ENCODE measurements around the gene ADA.

ADA gene

DNA sequence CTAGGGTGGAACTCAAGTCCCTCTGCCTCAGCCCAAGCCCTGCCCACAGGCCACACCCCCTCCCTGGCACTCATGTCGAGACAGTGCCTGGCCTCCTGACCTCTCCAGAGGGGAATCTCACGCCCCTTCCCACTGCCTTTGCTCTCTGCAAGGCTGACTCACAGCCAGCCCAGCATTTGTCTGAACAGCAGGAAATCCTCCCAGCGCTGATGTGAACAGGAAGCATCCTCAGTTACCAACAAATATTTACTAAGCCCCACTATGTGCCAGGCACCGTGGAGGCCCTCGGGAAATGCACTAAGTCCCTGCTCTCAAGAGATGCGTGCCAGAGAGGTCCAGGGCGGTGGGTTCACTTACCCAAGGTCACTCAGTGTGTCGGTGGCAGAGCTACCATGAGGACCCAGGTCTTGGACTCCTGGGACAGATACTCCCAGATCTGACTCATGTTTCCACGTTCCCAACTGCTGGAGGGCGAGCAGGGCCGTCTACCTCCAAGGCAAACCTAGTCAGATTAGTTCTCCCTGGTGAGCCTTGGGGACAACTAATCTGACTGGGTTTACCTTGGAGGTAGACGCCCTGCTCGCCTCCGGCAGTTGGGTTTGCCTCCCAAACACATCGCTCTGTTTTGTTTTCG, 7.8 kb downstream of the ADA start:
- no peak for DNase-seq

DNA sequence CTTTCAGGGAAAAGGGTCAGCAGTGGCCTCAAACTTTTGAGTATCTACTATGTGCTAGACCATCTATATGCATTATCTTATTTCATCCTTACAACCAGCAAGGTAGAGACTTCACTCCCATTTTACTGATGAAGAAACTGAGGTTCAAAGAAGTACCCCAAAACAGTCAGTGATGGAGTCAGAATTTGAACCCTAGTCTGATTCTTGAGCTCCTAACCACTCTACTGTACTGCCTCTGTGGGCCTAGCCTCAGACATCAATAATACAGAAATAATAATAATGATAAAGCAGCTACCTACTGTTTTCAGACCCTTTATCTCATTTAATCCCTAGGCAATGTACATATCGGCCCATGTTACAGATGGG, 8.4 kb downstream of the ADA start:
- no peak for DNase-seq

DNA sequence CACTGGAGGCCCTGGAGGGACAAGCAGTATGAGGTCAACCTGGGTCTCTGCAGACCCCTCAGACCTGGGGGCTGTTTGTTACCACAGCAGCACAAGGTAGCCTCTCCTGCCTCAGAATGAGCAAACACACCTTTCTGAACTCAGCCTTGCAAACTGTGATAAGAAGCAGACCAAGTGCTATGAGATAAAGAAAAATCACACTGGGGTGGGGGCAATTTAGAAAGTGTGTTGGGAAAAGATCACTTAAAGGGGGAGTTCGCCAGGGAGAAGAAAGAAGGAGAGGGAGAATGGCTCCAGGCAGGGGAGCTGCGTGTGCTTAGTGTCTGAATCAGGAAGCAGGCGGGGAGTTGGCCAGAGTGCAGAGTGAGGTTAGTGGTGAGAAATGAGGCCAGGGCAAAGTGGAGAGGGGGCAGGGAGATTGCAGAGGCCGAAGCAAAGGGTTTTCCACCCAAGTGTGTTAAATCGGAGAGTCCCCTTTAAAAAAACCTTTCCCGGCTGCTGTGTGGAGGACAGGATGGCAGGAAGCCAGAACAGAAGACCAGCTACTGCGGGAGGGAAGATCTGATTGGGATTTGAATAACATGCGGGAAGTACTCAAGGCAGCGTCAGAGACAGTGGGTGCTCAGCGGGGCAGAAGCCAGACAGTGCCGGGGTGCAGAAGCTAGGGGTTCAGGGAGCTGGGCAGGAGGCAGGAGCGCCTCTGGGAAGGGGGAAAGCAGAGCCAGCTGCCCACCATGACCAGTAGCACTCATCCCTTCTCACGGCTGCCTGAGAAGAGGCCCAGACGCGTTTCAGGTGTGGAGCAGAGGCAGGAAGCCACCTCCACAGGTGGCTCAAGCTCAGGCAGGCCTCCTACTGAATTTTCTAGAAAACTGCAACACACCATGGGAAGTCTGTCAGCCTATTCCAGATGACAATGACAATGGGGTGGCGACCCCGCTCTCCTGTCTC, 9.0 kb downstream of the ADA start:
- DNase-seq: no peak

DNA sequence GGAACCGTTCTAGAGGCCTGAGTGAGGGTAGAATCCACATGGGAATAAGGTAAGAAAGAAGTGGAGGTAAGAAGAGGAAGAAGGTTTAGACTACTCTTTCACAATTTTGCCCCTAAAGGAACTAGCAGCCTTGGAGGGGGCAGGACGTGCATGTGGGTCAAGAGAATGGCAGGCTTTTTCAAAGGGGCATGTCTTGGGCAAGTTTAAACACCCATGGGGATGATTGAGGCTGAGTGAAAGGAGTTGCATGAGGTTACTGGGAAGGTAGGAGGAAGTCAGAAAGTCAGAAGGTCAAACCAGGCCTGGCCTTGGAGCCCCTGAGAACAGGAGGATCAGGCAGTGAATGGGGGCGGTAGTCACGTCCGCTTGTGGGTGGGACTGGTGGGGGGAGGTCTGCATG, 10.2 kb downstream of the ADA start:
- DNase-seq: no peak

DNA sequence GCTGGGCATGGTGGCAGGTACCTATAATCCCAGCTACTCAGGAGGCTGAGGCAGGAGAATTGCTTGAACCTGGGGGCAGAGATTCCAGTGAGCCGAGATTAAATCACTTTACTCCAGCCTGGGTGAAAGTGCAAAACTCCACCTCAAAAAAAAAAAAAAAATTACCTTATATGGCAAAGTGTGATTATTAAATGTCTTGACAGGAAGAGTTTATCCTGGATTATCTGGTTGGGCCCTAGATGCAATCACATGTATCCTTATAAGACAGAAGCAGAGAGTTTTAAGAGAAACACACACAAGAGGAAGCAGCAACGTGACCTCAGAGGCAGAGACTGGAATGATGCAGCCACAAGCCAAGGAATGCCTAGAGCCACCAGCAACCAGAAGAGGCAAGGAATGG, 11.0 kb downstream of the ADA start:
- no peak for DNase-seq

DNA sequence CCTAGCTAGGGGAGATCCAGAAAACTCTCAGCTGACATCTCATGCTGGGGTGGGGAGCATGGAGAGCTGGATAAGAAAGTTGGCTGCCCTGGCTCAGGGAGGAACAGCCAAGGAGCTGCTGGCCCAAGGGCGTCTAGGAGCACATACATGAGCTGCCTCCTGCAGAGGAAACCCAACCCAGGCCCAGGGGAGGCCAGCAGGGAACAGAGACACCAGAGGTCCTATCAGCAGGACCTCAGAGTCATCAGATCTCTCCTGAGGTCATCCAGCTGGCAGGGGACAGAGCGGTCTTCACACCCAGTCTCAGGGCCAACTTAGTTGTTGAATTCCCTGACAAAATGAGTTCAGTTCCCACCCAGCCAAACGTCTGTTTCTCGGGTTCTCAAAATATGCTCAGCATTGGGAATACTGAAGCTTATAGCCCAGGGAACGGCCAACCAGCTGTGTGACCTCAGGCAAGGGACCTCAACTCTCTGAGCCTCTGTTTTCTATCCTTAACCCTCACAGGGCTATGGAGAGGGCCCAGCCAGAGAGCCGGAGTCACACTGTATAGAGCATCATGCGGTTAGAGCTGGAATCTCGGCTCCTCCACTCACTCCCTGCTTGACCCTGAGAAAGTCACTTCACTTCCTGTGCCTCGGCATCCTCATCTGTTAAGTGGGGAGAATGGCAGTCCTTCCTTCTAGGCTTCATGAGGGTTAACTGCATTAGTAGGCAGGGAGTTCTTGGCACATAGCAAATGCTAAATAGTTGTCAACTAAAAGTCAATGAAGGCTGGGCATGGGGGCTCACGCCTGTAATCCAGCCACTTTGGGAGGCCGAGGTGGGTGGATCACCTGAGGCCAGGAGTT, 13.8 kb downstream of the ADA start:
- DNase-seq: no peak

DNA sequence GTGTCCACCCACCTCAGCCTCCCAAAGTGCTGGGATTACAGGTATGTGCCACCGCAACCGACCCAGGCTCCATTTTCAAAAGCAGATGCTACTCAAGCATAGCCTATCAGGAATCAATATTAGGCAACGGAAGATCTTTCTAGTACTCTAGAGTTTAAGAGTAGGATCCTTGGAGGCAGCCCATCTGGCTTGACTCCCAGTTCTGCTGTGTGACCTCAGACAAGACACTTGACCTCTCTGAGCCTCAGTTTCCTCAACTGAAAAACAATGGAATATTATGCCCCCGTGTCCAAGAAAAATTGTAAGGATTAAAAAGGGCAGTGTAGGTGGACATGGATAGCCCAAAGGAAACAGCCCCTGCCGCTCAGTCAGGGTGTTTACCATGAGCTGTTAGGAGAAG, 14.5 kb downstream of the ADA start:
- DNase-seq: no peak

DNA sequence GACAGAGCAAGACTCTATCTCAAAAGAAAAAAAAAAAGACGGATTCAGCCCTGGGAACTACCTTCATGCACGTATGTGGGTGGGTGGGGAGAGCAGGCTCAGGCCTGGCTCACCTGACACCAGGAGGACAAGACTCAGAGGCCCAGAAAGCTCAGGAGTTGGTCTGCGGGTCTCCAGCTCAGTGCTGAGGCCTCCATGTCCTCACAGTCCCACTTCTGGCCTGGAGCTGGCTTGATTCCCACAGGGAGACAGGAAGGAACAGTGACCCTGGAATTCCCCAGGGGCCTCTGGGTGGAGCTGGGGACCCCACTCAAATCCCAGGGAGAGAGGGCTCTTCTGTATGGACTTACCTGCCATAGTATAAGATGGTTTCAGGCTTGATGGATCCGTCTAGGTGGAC, 15.6 kb downstream of the ADA start:
- DNase-seq: no peak

DNA sequence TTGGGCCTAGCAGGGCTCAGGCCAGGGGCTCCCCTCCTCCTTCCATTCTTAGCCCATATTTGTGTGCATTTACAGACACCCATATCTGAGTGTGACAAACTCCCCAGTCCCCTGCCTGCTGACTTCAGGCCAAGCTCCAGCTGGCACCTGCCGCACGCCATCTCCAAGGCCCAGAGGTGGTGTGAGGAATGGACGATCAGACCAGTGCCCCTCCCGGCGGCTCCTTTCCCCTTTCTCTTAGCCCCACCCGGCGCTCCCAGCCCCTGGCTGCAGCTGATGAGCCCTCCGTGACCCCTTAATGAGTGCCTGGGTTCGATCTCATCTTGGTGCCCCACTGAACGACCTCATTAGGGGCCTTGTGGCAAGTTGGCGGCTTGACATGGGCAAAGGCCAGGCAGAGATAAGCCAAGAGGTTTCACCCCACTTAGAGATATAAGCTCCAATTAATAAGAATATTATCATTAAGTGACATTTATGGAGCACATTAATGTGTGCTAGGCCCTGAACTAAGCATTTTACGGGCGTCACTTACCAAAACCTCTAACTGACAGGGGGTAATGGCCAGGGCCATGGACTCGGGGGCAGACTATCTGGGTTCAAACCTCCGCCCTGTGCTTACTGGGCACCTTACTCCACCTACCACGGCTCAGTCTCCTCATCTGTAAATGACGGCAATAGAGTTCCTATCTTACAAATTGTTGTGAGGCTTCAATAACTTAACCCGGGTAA, 17.5 kb downstream of the ADA start:
- no peak for DNase-seq

DNA sequence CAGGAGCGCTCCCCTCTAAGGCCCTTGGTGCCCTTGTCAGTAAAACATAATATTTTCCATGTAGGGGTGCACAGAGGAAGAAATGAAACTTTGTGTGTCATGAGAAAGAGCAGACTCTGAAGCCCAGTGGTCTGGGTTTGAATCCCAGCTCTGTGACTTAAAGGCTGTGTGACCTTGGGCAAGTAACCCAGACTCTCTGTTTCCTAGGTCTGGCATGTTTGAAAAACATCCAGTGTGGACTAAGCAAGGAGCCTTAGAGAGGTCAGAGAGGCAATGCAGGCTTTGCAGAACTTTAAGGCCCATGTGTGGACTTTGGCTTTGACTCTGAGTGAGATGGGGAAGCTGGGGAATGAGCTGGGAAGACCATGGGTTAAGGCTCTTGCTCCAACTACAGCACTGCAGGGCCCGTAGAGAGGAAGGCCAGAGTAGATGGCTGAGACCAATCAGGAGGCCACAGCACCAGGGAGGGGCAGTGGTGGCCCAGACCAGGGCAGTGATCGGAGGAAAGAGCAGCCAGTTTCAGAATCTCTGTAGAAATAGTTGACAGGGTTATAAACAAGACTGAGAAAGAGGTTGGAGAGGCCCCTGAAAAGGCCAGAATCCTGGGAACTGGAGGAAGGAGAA, 18.2 kb downstream of the ADA start:
- no peak for DNase-seq

DNA sequence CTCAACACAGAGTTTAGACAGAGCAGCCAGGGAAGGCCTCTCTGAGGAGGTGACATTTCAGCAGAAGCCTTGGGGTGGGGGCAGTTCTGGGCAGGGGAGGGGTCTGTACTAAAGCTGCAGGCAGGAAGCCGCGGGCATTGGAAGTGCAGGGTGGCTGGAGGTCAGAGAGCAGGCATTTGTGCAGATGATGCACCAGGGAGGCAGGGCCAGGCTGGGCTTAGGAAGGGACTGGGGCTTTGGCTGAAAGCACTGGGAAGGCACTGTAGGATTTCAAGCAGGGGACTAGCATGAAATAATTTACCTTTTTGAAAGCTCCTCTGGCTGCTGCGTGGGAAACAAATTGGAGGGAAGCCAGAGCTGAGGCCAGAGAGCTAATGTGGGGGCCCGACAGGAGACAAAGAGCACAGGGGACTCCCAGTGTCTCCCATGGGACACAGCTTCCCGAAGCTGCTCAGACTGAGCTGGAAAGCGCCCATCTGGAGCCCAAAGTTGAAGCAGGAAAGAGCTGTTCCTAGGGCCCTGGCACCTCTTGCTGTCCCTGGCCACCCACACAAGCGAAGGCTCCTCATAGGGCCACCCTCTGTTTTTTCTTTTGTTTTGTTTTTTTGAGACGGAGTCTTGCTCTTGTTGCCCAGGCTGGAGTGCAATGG, 19.3 kb downstream of the ADA start:
- DNase-seq: no peak

DNA sequence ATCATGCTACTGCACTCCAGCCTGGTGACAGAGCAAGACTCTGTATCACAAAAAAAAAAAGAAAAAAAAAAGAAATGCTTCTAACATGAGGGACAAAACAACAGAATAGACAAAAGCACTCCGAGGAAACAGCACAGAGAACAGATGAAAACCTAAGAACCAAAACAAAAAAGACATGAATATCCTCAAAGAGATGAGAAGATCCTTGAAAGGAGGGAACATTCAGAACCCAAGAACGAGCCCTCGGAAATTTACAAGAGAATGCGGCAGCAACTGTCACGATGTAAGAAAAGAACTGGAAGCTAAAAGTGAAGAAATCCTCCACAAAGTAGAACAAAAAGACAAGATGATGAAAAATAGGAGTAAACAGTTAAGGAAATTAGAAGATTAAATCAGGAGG, 21.2 kb downstream of the ADA start:
- DNase-seq: no peak

DNA sequence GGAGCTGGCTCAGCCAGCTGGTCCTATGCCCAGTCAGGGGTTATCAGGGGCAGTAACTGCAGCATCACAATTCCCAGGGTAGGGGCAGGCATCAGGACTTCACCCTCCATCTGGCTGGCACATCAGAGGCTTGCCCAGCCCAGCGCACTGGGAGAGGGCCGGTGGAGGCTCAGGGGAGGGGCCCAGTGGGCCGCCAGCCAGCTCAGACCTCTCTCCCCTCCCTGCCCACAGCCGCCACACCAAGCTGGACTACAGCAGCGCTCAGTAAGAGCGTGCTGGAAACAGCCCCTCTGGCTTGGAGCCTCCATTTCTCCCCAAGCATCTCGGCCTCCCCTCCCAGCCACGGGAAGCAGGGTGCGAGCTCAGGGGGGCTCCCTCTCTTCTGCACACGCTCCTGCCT, 22.0 kb downstream of the ADA start:
- DNase-seq: no peak

DNA sequence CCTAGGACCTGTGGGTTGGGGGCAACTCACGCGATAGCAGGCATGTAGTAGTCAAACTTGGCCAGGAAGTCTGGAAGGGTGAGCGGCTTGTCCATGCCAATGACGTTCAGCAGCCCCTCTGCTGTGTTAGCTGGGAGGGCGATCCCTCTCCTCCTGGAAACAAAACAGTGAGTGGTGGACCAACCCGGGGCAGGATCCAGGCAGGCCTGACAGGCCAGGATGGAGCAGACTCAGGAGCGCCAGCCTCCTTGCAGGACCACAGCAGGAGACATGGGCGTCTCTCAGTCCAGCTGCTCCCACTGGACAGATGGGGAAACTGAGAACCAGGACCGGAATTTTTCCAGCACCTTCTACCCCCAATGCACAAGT, 22.5 kb downstream of the ADA start:
- DNase-seq: no peak

DNA sequence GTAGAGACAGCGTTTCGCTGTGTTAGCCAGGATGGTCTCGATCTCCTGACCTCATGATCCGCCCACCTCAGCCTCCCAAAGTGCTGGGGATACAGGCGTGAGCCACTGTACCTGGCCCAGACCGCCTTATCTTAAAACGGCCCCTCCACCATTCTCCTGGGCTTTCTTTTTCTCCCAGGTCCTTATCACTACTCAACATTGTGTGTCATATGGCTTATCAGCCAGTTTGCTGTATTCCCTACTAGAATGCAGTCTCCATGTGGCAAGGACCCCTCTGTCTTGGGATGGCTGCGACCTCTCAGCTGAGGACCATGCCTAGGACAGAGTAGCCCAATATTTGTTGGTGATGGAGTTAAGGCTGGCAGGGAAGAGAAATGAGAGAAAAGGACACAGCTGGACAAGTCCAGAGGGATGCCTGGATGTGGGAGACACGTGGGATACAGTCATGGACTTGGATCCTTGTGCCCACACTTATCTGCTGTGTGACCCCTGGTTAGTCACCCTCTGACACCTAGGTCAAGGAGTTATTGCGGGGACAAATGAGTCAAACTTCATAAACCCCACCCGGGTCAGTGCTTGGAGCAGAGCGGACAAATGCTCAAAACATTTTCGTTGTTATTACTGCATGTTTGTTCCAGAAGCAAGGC, 24.0 kb downstream of the ADA start:
- DNase-seq: no peak

DNA sequence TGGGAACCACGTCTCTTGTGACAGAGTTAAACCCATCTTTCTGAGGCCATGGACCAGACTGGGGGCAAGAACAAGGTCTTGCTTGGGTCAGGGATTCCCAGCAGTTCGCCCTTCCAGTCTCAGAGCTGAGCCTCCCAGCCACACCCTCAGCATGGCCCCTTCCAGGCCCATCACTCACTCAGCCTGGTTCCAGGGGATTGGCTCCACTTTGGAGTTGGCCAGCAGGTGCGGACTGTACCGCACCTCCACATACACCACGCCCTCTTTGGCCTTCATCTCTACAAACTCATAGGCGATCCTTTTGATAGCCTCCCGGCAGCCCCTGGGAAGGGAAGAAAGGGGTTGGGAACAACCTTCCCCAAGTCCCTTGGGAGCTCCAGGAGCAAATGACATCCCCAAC, 25.2 kb downstream of the ADA start:
- no peak for DNase-seq

DNA sequence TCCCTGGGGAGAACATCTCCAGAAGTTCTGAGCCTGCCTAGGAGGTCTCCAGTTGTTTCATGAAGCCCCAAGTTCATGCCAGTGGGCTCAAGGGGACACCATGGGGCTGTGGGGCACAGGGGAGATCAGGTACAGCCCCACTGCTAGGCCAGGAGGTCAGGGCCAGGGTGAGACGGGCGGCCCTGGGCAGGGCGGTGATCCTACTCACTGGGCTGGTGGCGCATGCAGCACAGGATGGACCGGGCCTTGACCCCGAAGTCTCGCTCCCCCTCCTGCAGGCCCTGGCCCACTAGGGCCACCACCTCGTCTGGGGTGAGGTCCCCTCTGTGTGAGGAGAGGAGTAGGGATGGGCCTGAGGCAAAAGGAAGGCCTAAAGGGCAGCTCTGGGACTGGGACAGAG, 26.1 kb downstream of the ADA start:
- DNase-seq: no peak

DNA sequence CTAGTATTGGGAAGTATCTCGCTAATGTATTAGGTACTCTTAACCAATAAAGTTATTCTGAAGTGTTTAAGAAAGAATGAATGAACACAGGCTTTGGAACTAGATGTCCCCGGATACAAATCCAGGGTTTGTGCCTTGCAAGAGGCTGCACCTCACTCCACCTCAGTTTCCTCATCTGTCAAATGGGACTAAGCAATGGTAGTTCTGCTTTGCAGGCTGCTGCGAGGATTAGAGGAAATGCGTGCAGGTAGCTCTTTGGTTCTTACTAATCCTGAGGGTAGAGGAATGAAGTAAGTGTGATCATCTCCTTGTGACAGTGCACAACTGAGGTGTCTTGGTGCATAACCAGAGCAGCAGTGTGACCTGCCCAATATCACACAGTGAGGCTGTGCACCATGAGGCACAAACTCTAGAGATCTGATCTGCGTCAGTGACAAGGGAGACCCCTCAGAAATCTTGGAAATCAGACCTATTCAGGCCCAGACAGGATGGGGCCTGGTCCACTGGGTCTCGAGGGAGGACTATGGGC, 26.7 kb downstream of the ADA start:
- DNase-seq: no peak

DNA sequence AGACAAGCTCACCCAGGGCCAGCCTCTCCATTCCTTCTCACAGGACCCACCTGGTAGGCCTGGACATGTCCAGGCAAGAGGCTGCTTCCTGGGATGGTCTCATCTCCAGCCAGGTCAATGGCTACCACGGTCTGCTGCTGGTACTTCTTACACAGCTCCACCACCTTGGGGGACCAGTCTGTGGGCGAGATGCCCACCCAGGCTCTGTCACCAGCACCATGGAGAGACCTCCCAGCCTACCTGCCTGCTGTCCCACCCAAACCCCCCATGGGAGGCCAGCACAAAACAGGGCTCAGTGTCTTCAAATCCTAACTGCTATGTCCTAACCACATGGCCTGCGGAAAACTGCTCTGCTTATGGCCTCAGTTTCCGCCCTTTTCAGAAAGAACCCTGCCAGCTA, 27.3 kb downstream of the ADA start:
- DNase-seq: no peak

DNA sequence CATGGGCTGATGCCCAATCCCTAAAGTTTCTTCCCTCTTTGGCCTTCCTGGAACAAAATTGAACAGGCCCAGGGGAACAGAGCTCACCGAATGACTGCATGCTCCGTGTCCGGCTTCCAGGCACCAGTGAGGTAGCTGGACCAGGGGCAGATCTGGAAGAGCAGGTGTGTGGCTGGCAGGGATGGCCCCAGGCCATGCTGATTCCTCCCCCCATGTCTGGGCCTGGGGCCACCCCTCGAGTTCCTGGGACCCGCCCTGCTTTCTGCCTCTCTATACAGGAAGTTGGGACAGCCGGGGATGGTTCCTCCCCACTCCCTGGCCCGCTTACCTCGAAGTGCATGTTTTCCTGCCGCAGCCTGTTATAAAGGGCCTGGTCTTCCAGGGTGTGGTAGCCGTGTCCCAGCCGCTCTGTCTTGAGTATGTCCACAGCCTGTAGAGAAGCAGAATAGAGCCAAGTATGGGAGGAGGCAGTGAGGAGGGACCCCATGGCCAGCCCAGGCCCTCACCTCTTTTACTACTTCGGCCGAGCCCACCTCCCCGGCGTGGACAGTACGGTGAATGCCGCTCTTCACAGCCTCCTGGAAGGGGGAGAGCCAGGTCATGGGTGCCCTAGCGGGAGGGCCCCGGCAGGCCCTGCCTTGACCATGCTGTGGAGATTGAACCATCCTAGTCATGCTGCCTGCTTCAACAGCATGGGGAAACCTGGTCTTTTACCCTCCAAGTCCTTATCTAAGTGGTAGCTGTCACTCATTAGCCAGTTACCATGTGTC, 28.8 kb downstream of the ADA start:
- DNase-seq: no peak
